ENCODE data around the gene DCST2. TPM values are rescaled to one million over a fixed set of nuclear protein-coding genes. Genes with fewer than 3 reads are reported as not detected.
A peak's percentile ranks its signal among the peaks of the same experiment; 100 is the strongest.

The DCST2 gene
- total RNA-seq, 5 donors from 2014 or later (not counting 1 experiment from before 2014, with no cell fraction given): 1.1 to 2.6 (median 1.6) TPM

GRCh38 chr1:155064832-155065429 lies 31.4 kb upstream of the DCST2 start:
- Mint-ChIP-seq H3K4me3 (peak overlapping the region; percentile 83 to 86 (median 84)), H3K4me1 (peaks cover 26 to 43% (median 41%) of the 10 kb centered on the region in 3 donors), H3K27me3 (no peaks in the 10 kb centered on the region), H3K9me3 (no peaks in the 10 kb centered on the region), H3K36me3 (peaks cover 11% of the 10 kb centered on the region), H3K27ac (peak overlapping the region in 1 of 2 donors; percentile 36)
- DNase-seq (no peak), ATAC-seq (replicated peaks in 1 of 4) (no peak)
- H3K9me3 ChIP-seq: no peaks in the 10 kb centered on the region
- POLR2A ChIA-PET: interaction anchor here in 1 of 2 donors (0.6 kb wide), 1 partner anchor 505 kb away, joined by 4 read pairs; no protein-coding TSS in a partner anchor
- no peak overlapping the region for H3K27ac ChIP-seq (ENCODE audit: low read length)
- H3K36me3 ChIP-seq (ENCODE audit: control insufficient read depth in 2 of 2, extremely low read depth in 1 of 2, insufficient read depth in 1 of 2, low read length in 1 of 2): peaks cover 6 to 15% of the 10 kb centered on the region in 2 donors
- CTCF ChIA-PET: interaction anchor here in 1 of 2 donors (0.6 to 9.5 kb wide), 2 partner anchors 21 to 63 kb away, joined by 3 to 57 read pairs; no protein-coding TSS in a partner anchor
- peaks cover 14 to 37% of the 10 kb centered on the region in 2 experiments for H3K4me1 ChIP-seq (ENCODE audit: control insufficient read depth in 1 of 2, extremely low read depth in 1 of 2, insufficient read depth in 2 of 2, low read length in 2 of 2)
- H3K27me3 ChIP-seq (replicated peaks in 1 of 2; ENCODE audit: control insufficient read depth in 2 of 2, extremely low read depth in 1 of 2, insufficient read depth in 2 of 2, low read length in 1 of 2): no peaks in the 10 kb centered on the region
- H3K4me3 ChIP-seq (ENCODE audit: control insufficient read depth in 1 of 2, extremely low read depth in 1 of 2, low read length in 1 of 2): no peak overlapping the region
- WGBS (ENCODE audit: insufficient coverage): 83% methylated on average over 2 of the region's 5 CpGs

- Mint-ChIP-seq H3K4me3 (peak overlapping the region; percentile 83 to 86 (median 84)), H3K4me1 (peaks cover 26 to 43% (median 41%) of the 10 kb centered on the region in 3 donors), H3K9me3 (no peaks in the 10 kb centered on the region), H3K36me3 (peaks cover 11% of the 10 kb centered on the region), H3K27me3 (no peaks in the 10 kb centered on the region), H3K27ac (peak overlapping the region; percentile 36 to 54)
- peaks cover 14 to 31% of the 10 kb centered on the region in 2 experiments for H3K4me1 ChIP-seq (ENCODE audit: control insufficient read depth in 1 of 2, extremely low read depth in 1 of 2, insufficient read depth in 2 of 2, low read length in 2 of 2)
- WGBS (ENCODE audit: insufficient coverage): 0% methylated on average over 5 of the region's 14 CpGs
- DNase-seq (peak in 4 of 35 experiments; percentile 22 to 58 (median 27)), ATAC-seq (replicated peaks in 1 of 4) (peak in 3 of 4 experiments; percentile 2 to 15 (median 3))
- peak overlapping the region; percentile 66 to 89 for H3K4me3 ChIP-seq (ENCODE audit: control insufficient read depth in 1 of 2, extremely low read depth in 1 of 2, low read length in 1 of 2)
- H3K27ac ChIP-seq (ENCODE audit: low read length): no peak overlapping the region
- ChIA-PET CTCF (interaction anchor here in 1 of 2 donors (0.6 to 9.5 kb wide), 2 partner anchors 14 to 21 kb away, joined by 3 to 57 read pairs; no protein-coding TSS in a partner anchor), POLR2A (interaction anchor here in 1 of 2 donors (0.6 kb wide), 1 partner anchor 505 kb away, joined by 4 read pairs; no protein-coding TSS in a partner anchor)
- no peaks in the 10 kb centered on the region for H3K27me3 ChIP-seq (replicated peaks in 1 of 2; ENCODE audit: control insufficient read depth in 2 of 2, extremely low read depth in 1 of 2, insufficient read depth in 2 of 2, low read length in 1 of 2)
- peaks cover under 1 to 15% of the 10 kb centered on the region in 2 donors for H3K36me3 ChIP-seq (ENCODE audit: control insufficient read depth in 2 of 2, extremely low read depth in 1 of 2, insufficient read depth in 1 of 2, low read length in 1 of 2)
- no peaks in the 10 kb centered on the region for H3K9me3 ChIP-seq
Measured at GRCh38 chr1:155064111-155064831, 30.7 kb upstream of the DCST2 start.

- peaks cover 26 to 43% (median 41%) of the 10 kb centered on the region in 3 donors for H3K4me1 Mint-ChIP-seq
- WGBS (ENCODE audit: insufficient coverage): 0% methylated on average over 23 of the region's 57 CpGs
- POLR2A ChIA-PET: interaction anchor here in 1 of 2 donors (0.6 to 0.9 kb wide), 2 partner anchors 22 to 76 kb away, joined by 3 read pairs; no protein-coding TSS in a partner anchor
Measured at GRCh38 chr1:155063550-155064110, 30.0 kb upstream of the DCST2 start, which contains the start of gene EFNA4. TSS of gene EFNA4 (plus strand) at chr1:155063740. CDS start at chr1:155063824, 84 bp downstream.

GRCh38 chr1:155062702-155063411 lies 29.3 kb upstream of the DCST2 start:
- Mint-ChIP-seq H3K9me3 (no peaks in the 10 kb centered on the region), H3K27ac (peak overlapping the region in 1 of 2 donors; percentile 83), H3K36me3 (peaks cover 18% of the 10 kb centered on the region), H3K4me3 (peak overlapping the region; percentile 84 to 88 (median 86)), H3K27me3 (no peaks in the 10 kb centered on the region), H3K4me1 (peaks cover 26 to 43% (median 38%) of the 10 kb centered on the region in 3 donors)
- POLR2A ChIA-PET: interaction anchor here in 1 of 2 donors (0.9 kb wide), 1 partner anchor 23 kb away, joined by 3 read pairs; no protein-coding TSS in a partner anchor
- DNase-seq (peak in 32 of 35 experiments; percentile 46 to 81 (median 67)), ATAC-seq (replicated peaks in 1 of 4) (peak; percentile 41 to 45 (median 43))
- H3K36me3 ChIP-seq (ENCODE audit: control insufficient read depth in 2 of 2, extremely low read depth in 1 of 2, insufficient read depth in 1 of 2, low read length in 1 of 2): peaks cover 0 to 11% of the 10 kb centered on the region in 2 donors
- no peaks in the 10 kb centered on the region for H3K27me3 ChIP-seq (replicated peaks in 1 of 2; ENCODE audit: control insufficient read depth in 2 of 2, extremely low read depth in 1 of 2, insufficient read depth in 2 of 2, low read length in 1 of 2)
- H3K4me1 ChIP-seq (ENCODE audit: control insufficient read depth in 1 of 2, extremely low read depth in 1 of 2, insufficient read depth in 2 of 2, low read length in 2 of 2): peaks cover 14 to 31% of the 10 kb centered on the region in 2 experiments
- 6% methylated on average over 46 of the region's 46 CpGs for WGBS (ENCODE audit: insufficient coverage)
- no peaks in the 10 kb centered on the region for H3K9me3 ChIP-seq
- peak overlapping the region; percentile 47 for H3K27ac ChIP-seq (ENCODE audit: low read length)
- CTCF ChIA-PET: interaction anchor here (1.3 to 9.5 kb wide), 2 partner anchors 22 to 23 kb away, joined by 4 to 57 read pairs; no protein-coding TSS in a partner anchor
- H3K4me3 ChIP-seq (ENCODE audit: control insufficient read depth in 1 of 2, extremely low read depth in 1 of 2, low read length in 1 of 2): peak overlapping the region; percentile 86 to 89

More at GRCh38 chr1:155063550-155064110, 30.0 kb upstream of the DCST2 start, which contains the start of gene EFNA4:
- peak; percentile 63 to 90 (median 81) for DNase-seq
- peak within 1 kb of the TSS; percentile 47 for H3K27ac ChIP-seq (ENCODE audit: low read length)
- Mint-ChIP-seq H3K27ac (peak within 1 kb of the TSS; percentile 68 to 83), H3K4me3 (peak within 1 kb of the TSS; percentile 84 to 88 (median 86)), H3K9me3 (no peaks in the 10 kb centered on the region), H3K36me3 (peaks cover 13% of the 10 kb centered on the region), H3K27me3 (no peaks in the 10 kb centered on the region)
- H3K9me3 ChIP-seq: no peaks in the 10 kb centered on the region
- H3K27me3 ChIP-seq (replicated peaks in 1 of 2; ENCODE audit: control insufficient read depth in 2 of 2, extremely low read depth in 1 of 2, insufficient read depth in 2 of 2, low read length in 1 of 2): no peaks in the 10 kb centered on the region
- peak within 1 kb of the TSS; percentile 86 to 89 for H3K4me3 ChIP-seq (ENCODE audit: control insufficient read depth in 1 of 2, extremely low read depth in 1 of 2, low read length in 1 of 2)
- CTCF ChIA-PET: interaction anchor here (0.5 to 9.5 kb wide), 3 partner anchors 19 to 22 kb away, joined by 3 to 57 read pairs (median 4); no protein-coding TSS in a partner anchor
- peaks cover 14 to 31% of the 10 kb centered on the region in 2 experiments for H3K4me1 ChIP-seq (ENCODE audit: control insufficient read depth in 1 of 2, extremely low read depth in 1 of 2, insufficient read depth in 2 of 2, low read length in 2 of 2)
- ATAC-seq (replicated peaks in 1 of 4): peak; percentile 88 to 89 (median 89)
- peaks cover 0 to 10% of the 10 kb centered on the region in 2 donors for H3K36me3 ChIP-seq (ENCODE audit: control insufficient read depth in 2 of 2, extremely low read depth in 1 of 2, insufficient read depth in 1 of 2, low read length in 1 of 2)

GRCh38 chr1:155062151-155062686 lies 28.6 kb upstream of the DCST2 start:
- H3K9me3 ChIP-seq: no peaks in the 10 kb centered on the region
- ChIA-PET POLR2A (no interaction called here), CTCF (interaction anchor here (0.5 to 9.5 kb wide), 8 partner anchors 11 to 586 kb away, joined by 3 to 57 read pairs (median 4); partner anchors contain the start of genes ADAM15 (in 1 of the 2) and PMVK (in 1 of the 2))
- Mint-ChIP-seq H3K4me3 (peak overlapping the region in 2 of 3 donors; percentile 84 to 86), H3K4me1 (peaks cover 26 to 43% (median 38%) of the 10 kb centered on the region in 3 donors), H3K27ac (no peak overlapping the region), H3K9me3 (no peaks in the 10 kb centered on the region), H3K27me3 (no peaks in the 10 kb centered on the region), H3K36me3 (peaks cover 16% of the 10 kb centered on the region)
- H3K27me3 ChIP-seq (replicated peaks in 1 of 2; ENCODE audit: control insufficient read depth in 2 of 2, extremely low read depth in 1 of 2, insufficient read depth in 2 of 2, low read length in 1 of 2): no peaks in the 10 kb centered on the region
- ATAC-seq (replicated peaks in 1 of 4) (no peak), DNase-seq (no peak)
- WGBS (ENCODE audit: insufficient coverage): 71% methylated on average over 25 of the region's 29 CpGs
- no peak overlapping the region for H3K27ac ChIP-seq (ENCODE audit: low read length)
- H3K4me1 ChIP-seq (ENCODE audit: control insufficient read depth in 1 of 2, extremely low read depth in 1 of 2, insufficient read depth in 2 of 2, low read length in 2 of 2): peaks cover 14 to 31% of the 10 kb centered on the region in 2 experiments
- H3K4me3 ChIP-seq (ENCODE audit: control insufficient read depth in 1 of 2, extremely low read depth in 1 of 2, low read length in 1 of 2): no peak overlapping the region
- H3K36me3 ChIP-seq (ENCODE audit: control insufficient read depth in 2 of 2, extremely low read depth in 1 of 2, insufficient read depth in 1 of 2, low read length in 1 of 2): peaks cover 0 to 15% of the 10 kb centered on the region in 2 donors

All from T-cell (primary cell).